ENCODE measurements around the gene PGLYRP2. TPM values are rescaled to one million over a fixed set of nuclear protein-coding genes. Genes with fewer than 3 reads are reported as not detected.

The PGLYRP2 gene
- total and polyA plus RNA-seq, 9 of the 15 experiments (the other 6 are each of a cell fraction or from before 2014, with no cell fraction given): not detected

DNA sequence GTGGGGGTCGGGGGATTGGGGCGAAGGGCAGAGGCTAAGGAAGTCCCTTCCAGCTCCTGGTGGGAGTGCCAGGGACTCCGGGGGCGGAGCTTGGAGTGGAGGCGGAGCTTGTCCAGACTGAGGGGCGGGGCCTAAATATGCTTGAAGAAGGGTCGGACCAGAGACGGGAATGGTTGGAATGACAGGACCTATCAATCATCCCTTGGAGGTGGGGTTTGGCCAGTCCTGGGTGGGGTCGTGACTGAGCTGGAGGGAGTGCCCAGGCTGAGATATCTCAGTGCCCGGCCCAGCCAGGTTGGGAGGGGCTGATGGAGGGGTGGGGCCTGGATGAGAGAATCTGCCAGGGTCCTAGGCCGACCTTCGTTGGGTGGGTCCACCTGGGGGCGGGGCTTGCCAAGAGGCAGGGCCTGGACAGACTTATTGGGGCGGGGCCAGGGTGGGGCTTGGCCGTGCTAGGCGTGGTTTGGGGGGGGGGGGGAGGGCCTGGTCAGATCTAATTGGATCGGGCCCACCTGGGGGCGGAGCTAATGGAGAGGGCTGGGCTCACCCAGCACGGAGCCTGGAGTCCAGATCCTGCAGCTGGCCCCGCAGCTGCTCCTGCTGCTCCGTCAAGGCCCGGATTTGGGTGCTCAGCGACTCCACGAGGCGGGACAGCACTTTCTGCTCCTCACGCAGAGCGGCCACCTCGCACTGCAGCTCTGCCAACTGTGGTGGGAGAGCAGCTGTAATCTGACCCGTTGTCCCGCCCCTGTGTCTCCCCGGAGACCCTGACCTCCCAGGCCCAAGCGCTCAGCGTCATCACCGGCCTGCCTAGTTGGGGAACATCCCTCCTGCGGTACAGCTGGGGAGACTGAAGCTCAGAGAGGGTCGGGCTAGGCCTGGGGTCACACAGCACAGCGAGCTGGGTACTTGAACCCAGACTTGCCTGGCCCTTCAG lies 26.9 kb downstream of the PGLYRP2 start (continued):
- TF ChIP-seq ZNF212 (CRISPR knock-in tag; IDR thresholded peaks at IDR 0.05) (no peak), ARHGAP35 (IDR thresholded peaks at IDR 0.05; ENCODE audit: partially characterized antibody) (no peak), TEAD4 (IDR thresholded peaks at IDR 0.05; ENCODE audit: low read length) (0 out of 2 replicates have a peak, but pooled peaks have one; percentile 16), TEAD4 (CRISPR knock-in tag; IDR thresholded peaks at IDR 0.05; ENCODE audit: borderline replicate concordance) (no peak), NONO (IDR thresholded peaks at IDR 0.05; ENCODE audit: low read depth in 2 of 2, low read length in 1 of 2) (no peak), CXXC5 (CRISPR knock-in tag; IDR thresholded peaks at IDR 0.05) (0 out of 2 replicates have a peak, but pooled peaks have one; percentile 9), ADNP (tag; IDR thresholded peaks at IDR 0.05) (no peak), SMARCA5 (IDR thresholded peaks at IDR 0.05) (peak; percentile 95)
- TF ChIP-seq, protein P1, sequence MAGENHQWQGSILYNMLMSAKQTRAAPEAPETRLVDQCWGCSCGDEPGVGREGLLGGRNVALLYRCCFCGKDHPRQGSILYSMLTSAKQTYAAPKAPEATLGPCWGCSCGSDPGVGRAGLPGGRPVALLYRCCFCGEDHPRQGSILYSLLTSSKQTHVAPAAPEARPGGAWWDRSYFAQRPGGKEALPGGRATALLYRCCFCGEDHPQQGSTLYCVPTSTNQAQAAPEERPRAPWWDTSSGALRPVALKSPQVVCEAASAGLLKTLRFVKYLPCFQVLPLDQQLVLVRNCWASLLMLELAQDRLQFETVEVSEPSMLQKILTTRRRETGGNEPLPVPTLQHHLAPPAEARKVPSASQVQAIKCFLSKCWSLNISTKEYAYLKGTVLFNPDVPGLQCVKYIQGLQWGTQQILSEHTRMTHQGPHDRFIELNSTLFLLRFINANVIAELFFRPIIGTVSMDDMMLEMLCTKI (IDR thresholded peaks at IDR 0.05; ENCODE audit: partially characterized antibody): no peak
- TF ChIP-seq, protein P2, sequence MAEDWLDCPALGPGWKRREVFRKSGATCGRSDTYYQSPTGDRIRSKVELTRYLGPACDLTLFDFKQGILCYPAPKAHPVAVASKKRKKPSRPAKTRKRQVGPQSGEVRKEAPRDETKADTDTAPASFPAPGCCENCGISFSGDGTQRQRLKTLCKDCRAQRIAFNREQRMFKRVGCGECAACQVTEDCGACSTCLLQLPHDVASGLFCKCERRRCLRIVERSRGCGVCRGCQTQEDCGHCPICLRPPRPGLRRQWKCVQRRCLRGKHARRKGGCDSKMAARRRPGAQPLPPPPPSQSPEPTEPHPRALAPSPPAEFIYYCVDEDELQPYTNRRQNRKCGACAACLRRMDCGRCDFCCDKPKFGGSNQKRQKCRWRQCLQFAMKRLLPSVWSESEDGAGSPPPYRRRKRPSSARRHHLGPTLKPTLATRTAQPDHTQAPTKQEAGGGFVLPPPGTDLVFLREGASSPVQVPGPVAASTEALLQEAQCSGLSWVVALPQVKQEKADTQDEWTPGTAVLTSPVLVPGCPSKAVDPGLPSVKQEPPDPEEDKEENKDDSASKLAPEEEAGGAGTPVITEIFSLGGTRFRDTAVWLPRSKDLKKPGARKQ (CRISPR knock-in tag; IDR thresholded peaks at IDR 0.05): no peak
- TF ChIP-seq, protein P3, sequence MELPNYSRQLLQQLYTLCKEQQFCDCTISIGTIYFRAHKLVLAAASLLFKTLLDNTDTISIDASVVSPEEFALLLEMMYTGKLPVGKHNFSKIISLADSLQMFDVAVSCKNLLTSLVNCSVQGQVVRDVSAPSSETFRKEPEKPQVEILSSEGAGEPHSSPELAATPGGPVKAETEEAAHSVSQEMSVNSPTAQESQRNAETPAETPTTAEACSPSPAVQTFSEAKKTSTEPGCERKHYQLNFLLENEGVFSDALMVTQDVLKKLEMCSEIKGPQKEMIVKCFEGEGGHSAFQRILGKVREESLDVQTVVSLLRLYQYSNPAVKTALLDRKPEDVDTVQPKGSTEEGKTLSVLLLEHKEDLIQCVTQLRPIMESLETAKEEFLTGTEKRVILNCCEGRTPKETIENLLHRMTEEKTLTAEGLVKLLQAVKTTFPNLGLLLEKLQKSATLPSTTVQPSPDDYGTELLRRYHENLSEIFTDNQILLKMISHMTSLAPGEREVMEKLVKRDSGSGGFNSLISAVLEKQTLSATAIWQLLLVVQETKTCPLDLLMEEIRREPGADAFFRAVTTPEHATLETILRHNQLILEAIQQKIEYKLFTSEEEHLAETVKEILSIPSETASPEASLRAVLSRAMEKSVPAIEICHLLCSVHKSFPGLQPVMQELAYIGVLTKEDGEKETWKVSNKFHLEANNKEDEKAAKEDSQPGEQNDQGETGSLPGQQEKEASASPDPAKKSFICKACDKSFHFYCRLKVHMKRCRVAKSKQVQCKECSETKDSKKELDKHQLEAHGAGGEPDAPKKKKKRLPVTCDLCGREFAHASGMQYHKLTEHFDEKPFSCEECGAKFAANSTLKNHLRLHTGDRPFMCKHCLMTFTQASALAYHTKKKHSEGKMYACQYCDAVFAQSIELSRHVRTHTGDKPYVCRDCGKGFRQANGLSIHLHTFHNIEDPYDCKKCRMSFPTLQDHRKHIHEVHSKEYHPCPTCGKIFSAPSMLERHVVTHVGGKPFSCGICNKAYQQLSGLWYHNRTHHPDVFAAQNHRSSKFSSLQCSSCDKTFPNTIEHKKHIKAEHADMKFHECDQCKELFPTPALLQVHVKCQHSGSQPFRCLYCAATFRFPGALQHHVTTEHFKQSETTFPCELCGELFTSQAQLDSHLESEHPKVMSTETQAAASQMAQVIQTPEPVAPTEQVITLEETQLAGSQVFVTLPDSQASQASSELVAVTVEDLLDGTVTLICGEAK (IDR thresholded peaks at IDR 0.05): no peak
- TF ChIP-seq, protein P3 (CRISPR knock-in tag; IDR thresholded peaks at IDR 0.05): no peak
